Loucy (cell line): ENCODE data around the gene ASXL1.

ENCODE experiments used
- H2AFZ ChIP-seq: fragments of 200-600 bp; sonication (generic); 2 replicates; pipeline ENCODE4 v1.6.0; 2016; ENCODE audit warnings: antibody characterized with exemption, mild to moderate bottlenecking, low read length, moderate library complexity
- H3F3A ChIP-seq: fragments of 200-600 bp; 2 replicates; pipeline ENCODE4 v1.6.0; 2016; ENCODE audit warnings: antibody characterized with exemption, low read depth, mild to moderate bottlenecking
- H3K27me3 ChIP-seq: fragments of 200-600 bp; sonication (generic); 2 replicates; pipeline ENCODE4 v1.6.1; 2014; ENCODE audit warnings: low read length, mild to moderate bottlenecking; ENCODE audit not compliant: insufficient read depth, poor library complexity, severe bottlenecking
- H3K36me3 ChIP-seq: fragments of 200-600 bp; sonication (generic); 2 replicates; pipeline ENCODE4 v1.6.1; 2016; ENCODE audit warnings: low read length; ENCODE audit not compliant: insufficient read depth
- H3K4me1 ChIP-seq: fragments of 200-600 bp; sonication (generic); 2 replicates; pipeline ENCODE4 v1.5.1; 2014; ENCODE audit warnings: low read length, mild to moderate bottlenecking; ENCODE audit not compliant: insufficient read depth, poor library complexity, severe bottlenecking
- H3K4me2 ChIP-seq: fragments of 200-600 bp; sonication (generic); 2 replicates; pipeline ENCODE4 v1.6.0; 2014; ENCODE audit warnings: antibody characterized with exemption, low read length, low read depth, mild to moderate bottlenecking; ENCODE audit not compliant: poor library complexity, severe bottlenecking
- H3K4me3 ChIP-seq: fragments of 200-600 bp; sonication (generic); 2 replicates; pipeline ENCODE4 v1.5.1; 2014; ENCODE audit warnings: low read length, mild to moderate bottlenecking, mixed read lengths; ENCODE audit not compliant: poor library complexity, severe bottlenecking
- H3K79me2 ChIP-seq: fragments of 200-600 bp; sonication (generic); 2 replicates; pipeline ENCODE4 v1.6.1; 2014; ENCODE audit warnings: low read length; ENCODE audit not compliant: insufficient read depth
- H3K9ac ChIP-seq: fragments of 200-600 bp; sonication (generic); 2 replicates; pipeline ENCODE4 v1.6.0; 2014; ENCODE audit warnings: mild to moderate bottlenecking, low read depth, low read length, moderate library complexity; ENCODE audit not compliant: poor library complexity, severe bottlenecking
- H3K9me2 ChIP-seq: fragments of 200-600 bp; sonication (generic); replicated peaks from 2 replicates; pipeline ENCODE4 v1.6.1; 2016; ENCODE audit warnings: low read depth, low read length, mixed read lengths
- H3K9me3 ChIP-seq: fragments of 200-600 bp; sonication (generic); 2 replicates; pipeline ENCODE4 v1.6.1; 2014; ENCODE audit warnings: mild to moderate bottlenecking, antibody characterized with exemption, low read length, low read depth; ENCODE audit not compliant: insufficient read depth
- H4K20me1 ChIP-seq: fragments of 200-600 bp; sonication (generic); 2 replicates; pipeline ENCODE4 v1.6.0; 2014; ENCODE audit warnings: antibody characterized with exemption, low read length, mild to moderate bottlenecking; ENCODE audit not compliant: insufficient read depth, poor library complexity, severe bottlenecking
- EZH2phosphoT487 ChIP-seq: fragments of 200-600 bp; IDR thresholded peaks from 2 replicates; pipeline ENCODE4 v1.6.1; 2018; ENCODE audit warnings: antibody characterized with exemption, mild to moderate bottlenecking, moderate library complexity, borderline replicate concordance
- TF ChIP-seq, protein P1 (sequence below): fragments of 200-600 bp; sonication (generic); conservative IDR thresholded peaks from 2 replicates; pipeline ENCODE4 v1.5.1; 2014; ENCODE audit warnings: mild to moderate bottlenecking, antibody characterized with exemption, low read length

ASXL1 gene

DNA sequence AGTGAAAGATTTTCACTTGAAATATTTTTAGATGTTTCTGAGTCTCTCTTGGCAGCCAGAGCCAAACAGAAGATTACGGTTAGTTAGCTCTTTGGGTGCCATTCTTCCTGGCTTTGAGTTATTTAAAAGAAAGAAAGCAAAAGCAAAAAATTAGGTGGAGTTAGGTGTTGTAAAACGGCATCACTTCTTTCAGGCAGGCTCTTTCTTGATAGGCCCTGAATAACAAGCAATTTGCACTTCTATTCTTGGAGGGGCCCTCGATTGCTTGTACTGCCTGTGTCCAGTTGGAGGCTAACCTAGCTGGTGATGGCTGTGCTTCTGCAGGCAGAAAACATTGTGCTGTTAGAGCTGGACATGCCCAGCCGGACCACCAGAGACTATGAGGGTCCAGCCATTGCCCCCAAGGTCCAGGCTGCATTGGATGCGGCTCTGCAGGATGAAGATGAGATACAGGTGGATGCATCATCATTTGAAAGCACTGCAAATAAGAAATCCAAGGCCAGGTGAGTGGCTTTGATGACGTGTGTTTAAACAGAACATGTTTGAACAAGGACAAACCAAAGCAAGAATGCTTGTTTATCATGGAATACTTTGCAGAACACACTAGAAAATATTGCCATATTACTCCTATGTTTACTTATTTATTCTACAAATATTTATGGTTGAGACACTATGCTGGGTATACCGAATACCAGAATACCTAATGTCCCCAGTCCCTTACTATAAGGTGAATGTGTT lies 28.1 kb upstream of the ASXL1 start:
- Histone ChIP-seq H2AFZ (no peak overlapping the region), H3K27me3 (no peaks in the 10 kb centered on the region), H3K4me1 (no peaks in the 10 kb centered on the region), H4K20me1 (no peaks in the 10 kb centered on the region), H3K9me2 (no peaks in the 10 kb centered on the region), H3K9me3 (no peaks in the 10 kb centered on the region), H3K9ac (no peak overlapping the region), H3K4me3 (no peak overlapping the region), H3K79me2 (no peaks in the 10 kb centered on the region), H3F3A (no peaks in the 10 kb centered on the region), H3K36me3 (peaks cover 9% of the 10 kb centered on the region; the same call in 1 of the 2 replicates), H3K4me2 (no peak overlapping the region)
- TF ChIP-seq, protein P1, sequence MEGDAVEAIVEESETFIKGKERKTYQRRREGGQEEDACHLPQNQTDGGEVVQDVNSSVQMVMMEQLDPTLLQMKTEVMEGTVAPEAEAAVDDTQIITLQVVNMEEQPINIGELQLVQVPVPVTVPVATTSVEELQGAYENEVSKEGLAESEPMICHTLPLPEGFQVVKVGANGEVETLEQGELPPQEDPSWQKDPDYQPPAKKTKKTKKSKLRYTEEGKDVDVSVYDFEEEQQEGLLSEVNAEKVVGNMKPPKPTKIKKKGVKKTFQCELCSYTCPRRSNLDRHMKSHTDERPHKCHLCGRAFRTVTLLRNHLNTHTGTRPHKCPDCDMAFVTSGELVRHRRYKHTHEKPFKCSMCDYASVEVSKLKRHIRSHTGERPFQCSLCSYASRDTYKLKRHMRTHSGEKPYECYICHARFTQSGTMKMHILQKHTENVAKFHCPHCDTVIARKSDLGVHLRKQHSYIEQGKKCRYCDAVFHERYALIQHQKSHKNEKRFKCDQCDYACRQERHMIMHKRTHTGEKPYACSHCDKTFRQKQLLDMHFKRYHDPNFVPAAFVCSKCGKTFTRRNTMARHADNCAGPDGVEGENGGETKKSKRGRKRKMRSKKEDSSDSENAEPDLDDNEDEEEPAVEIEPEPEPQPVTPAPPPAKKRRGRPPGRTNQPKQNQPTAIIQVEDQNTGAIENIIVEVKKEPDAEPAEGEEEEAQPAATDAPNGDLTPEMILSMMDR = no peak
- no peak for TF ChIP-seq EZH2phosphoT487

DNA sequence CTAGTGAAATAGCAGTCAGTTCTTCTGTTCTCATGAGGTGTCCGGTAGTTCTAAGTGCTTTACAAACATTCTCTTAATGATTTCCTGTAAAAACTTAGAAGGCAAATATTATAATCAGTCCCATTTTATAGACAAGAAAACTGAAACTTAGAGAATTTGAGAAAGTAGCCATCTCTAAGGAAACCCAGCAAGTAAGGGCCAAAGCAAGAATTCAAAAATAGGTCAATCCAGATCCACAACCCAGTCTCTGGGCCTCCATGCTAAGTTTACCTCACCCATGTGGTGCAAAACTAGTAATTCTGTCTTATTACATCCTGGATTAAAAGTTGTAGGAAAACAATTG lies 27.6 kb upstream of the ASXL1 start:
- TF ChIP-seq EZH2phosphoT487 = no peak
- TF ChIP-seq, protein P1 = no peak
- H2AFZ ChIP-seq = no peak overlapping the region

DNA sequence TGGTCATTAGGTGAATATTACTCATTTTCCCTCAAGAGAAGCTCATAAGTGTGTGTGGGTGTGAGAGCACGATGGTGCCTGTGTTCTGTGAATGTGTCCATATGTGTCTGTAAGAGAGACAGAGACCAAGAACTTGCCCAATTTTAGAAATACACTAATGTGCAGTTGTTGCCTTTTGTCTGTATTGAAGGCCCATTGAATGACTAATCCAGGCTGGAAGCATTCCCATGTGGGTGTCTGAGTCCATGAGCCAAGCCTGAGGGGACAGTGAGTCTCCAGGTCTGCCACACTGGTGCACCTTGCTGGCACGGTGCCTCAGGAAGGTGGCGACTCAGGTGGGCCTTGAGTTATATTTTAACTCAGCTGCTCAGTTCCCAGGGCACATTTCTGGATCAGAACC lies 25.5 kb upstream of the ASXL1 start:
- Histone ChIP-seq H3K79me2 (no peaks in the 10 kb centered on the region), H3K4me2 (no peak overlapping the region), H4K20me1 (no peaks in the 10 kb centered on the region), H3K36me3 (peaks cover 9% of the 10 kb centered on the region; the same call in 1 of the 2 replicates), H3K27me3 (no peaks in the 10 kb centered on the region), H3K4me1 (no peaks in the 10 kb centered on the region), H3F3A (no peaks in the 10 kb centered on the region), H3K9me2 (no peaks in the 10 kb centered on the region), H3K9ac (no peak overlapping the region), H3K9me3 (no peaks in the 10 kb centered on the region), H3K4me3 (no peak overlapping the region), H2AFZ (no peak overlapping the region)
- TF ChIP-seq EZH2phosphoT487 = no peak
- TF ChIP-seq, protein P1 = no peak

More for the DNA sequence above, 27.6 kb upstream of the ASXL1 start:
- Histone ChIP-seq H3K9me2 (no peaks in the 10 kb centered on the region), H3F3A (no peaks in the 10 kb centered on the region), H4K20me1 (no peaks in the 10 kb centered on the region), H3K4me2 (no peak overlapping the region), H3K9ac (no peak overlapping the region), H3K4me3 (no peak overlapping the region), H3K9me3 (no peaks in the 10 kb centered on the region), H3K36me3 (peaks cover 9% of the 10 kb centered on the region; the same call in 1 of the 2 replicates), H3K27me3 (no peaks in the 10 kb centered on the region), H3K4me1 (no peaks in the 10 kb centered on the region), H3K79me2 (no peaks in the 10 kb centered on the region)
